Neural crest cell (in vitro differentiated cells): ENCODE data around the gene PCID2. TPM values are rescaled to one million over a fixed set of nuclear protein-coding genes. Genes with fewer than 3 reads are reported as not detected.

Source experiments
- DNase-seq: peaks from one replicate; pipeline ENCODE4 v3.0.0; 2021; ENCODE audit warnings: low read depth, mixed read lengths, low spot score
- H3K27ac Mint-ChIP-seq: one replicate; pipeline ENCODE4 v1.8.0; 2021; ENCODE audit warnings: mild to moderate bottlenecking, mixed read lengths; ENCODE audit not compliant: unreplicated experiment
- H3K27me3 Mint-ChIP-seq: 2 replicates; pipeline ENCODE4 v1.8.0; 2021; ENCODE audit warnings: low read depth, mild to moderate bottlenecking, mixed read lengths
- H3K36me3 Mint-ChIP-seq: 2 replicates; pipeline ENCODE4 v1.8.0; 2021; ENCODE audit warnings: low read depth, mild to moderate bottlenecking, mixed read lengths
- H3K4me1 Mint-ChIP-seq: 2 replicates; pipeline ENCODE4 v1.8.0; 2021; ENCODE audit warnings: mixed read lengths
- H3K4me3 Mint-ChIP-seq: one replicate; pipeline ENCODE4 v1.8.0; 2021; ENCODE audit warnings: mild to moderate bottlenecking, mixed read lengths
- H3K9me3 Mint-ChIP-seq: 2 replicates; pipeline ENCODE4 v1.8.0; 2021; ENCODE audit warnings: mixed read lengths
- CTCF ChIP-seq: fragments of 200-600 bp; sonication (generic); conservative IDR thresholded peaks from 2 replicates; pipeline ENCODE4 v1.5.0; 2021; ENCODE audit warnings: antibody characterized with exemption, mild to moderate bottlenecking
- total RNA-seq: library from RNA; stranded (reverse); gene quantifications from 2 replicates; pipeline ENCODE4 v1.2.1, GENCODE V29; 2021

The PCID2 gene
- total RNA-seq, 1 donor from 2014 or later, result 60.4 TPM

GRCh38 chr13:113209336-113209758 is 878 bp upstream of the PCID2 start, which contains the start of gene CUL4A:
CUL4A (plus strand) TSS chr13:113209613; CDS start chr13:113209628, 15 bp downstream.
- Mint-ChIP-seq H3K27ac (no peak within 1 kb of the TSS), H3K27me3 (no peaks in the 10 kb centered on the region), H3K4me1 (peaks cover 51% of the 10 kb centered on the region), H3K36me3 (peaks cover 9% of the 10 kb centered on the region), H3K9me3 (no peaks in the 10 kb centered on the region), H3K4me3 (peak within 1 kb of the TSS; percentile 93)
- no peak for TF ChIP-seq CTCF
- DNase-seq, result peak; percentile 66

- no peak for TF ChIP-seq CTCF
- Mint-ChIP-seq H3K27me3 (no peaks in the 10 kb centered on the region), H3K27ac (peak overlapping the region; percentile 57), H3K4me1 (peaks cover 51% of the 10 kb centered on the region), H3K9me3 (no peaks in the 10 kb centered on the region), H3K36me3 (peaks cover 9% of the 10 kb centered on the region), H3K4me3 (peak overlapping the region; percentile 93)
- DNase-seq, result no peak
Observed at GRCh38 chr13:113207890-113208420, 514 bp downstream of the PCID2 start.

GRCh38 chr13:113207460-113207859 is 1.0 kb downstream of the PCID2 start:
- H3K4me3 Mint-ChIP-seq, result peak overlapping the region; percentile 93
- no peaks in the 10 kb centered on the region for H3K27me3 Mint-ChIP-seq
- no peak for TF ChIP-seq CTCF
- H3K36me3 Mint-ChIP-seq, result peaks cover 9% of the 10 kb centered on the region
- DNase-seq, result no peak
- H3K27ac Mint-ChIP-seq, result peak overlapping the region; percentile 57
- H3K9me3 Mint-ChIP-seq, result no peaks in the 10 kb centered on the region
- H3K4me1 Mint-ChIP-seq, result peaks cover 51% of the 10 kb centered on the region

GRCh38 chr13:113205428-113205931 is 3.0 kb downstream of the PCID2 start:
- H3K4me3 Mint-ChIP-seq, result peak overlapping the region; percentile 93
- peaks cover 35% of the 10 kb centered on the region for H3K4me1 Mint-ChIP-seq
- TF ChIP-seq CTCF, result no peak
- H3K27me3 Mint-ChIP-seq, result no peaks in the 10 kb centered on the region
- no peak overlapping the region for H3K27ac Mint-ChIP-seq
- DNase-seq, result no peak
- H3K9me3 Mint-ChIP-seq, result no peaks in the 10 kb centered on the region
- no peaks in the 10 kb centered on the region for H3K36me3 Mint-ChIP-seq

GRCh38 chr13:113204378-113204734 is 4.1 kb downstream of the PCID2 start:
- no peaks in the 10 kb centered on the region for H3K9me3 Mint-ChIP-seq
- H3K27me3 Mint-ChIP-seq, result no peaks in the 10 kb centered on the region
- DNase-seq, result no peak
- no peaks in the 10 kb centered on the region for H3K36me3 Mint-ChIP-seq
- TF ChIP-seq CTCF, result no peak
- no peak overlapping the region for H3K4me3 Mint-ChIP-seq
- H3K4me1 Mint-ChIP-seq, result peaks cover 29% of the 10 kb centered on the region
- no peak overlapping the region for H3K27ac Mint-ChIP-seq
